NCI-H128 (cell line): ENCODE measurements around the gene ASPN.

Experiments
- DNase-seq: peaks from one replicate; lab custom pipeline; 2025; ENCODE audit not compliant: unreplicated experiment; lab: John Stamatoyannopoulos, UW

Gene ASPN

GRCh38 chr9:92506184-92506857, 24.0 kb upstream of the ASPN start:
- no peak for DNase-seq

GRCh38 chr9:92504881-92505280, 22.6 kb upstream of the ASPN start:
- no peak for DNase-seq

GRCh38 chr9:92503156-92503555, 20.9 kb upstream of the ASPN start:
- DNase-seq, result no peak

- no peak for DNase-seq
These were observed 19.5 kb upstream of the ASPN start for GRCh38 chr9:92501671-92502393.

GRCh38 chr9:92500725-92501124, 18.4 kb upstream of the ASPN start:
- DNase-seq, result no peak

- DNase-seq, result no peak
These were observed 17.4 kb upstream of the ASPN start for GRCh38 chr9:92499701-92500100.

- DNase-seq, result no peak
These were observed 14.3 kb upstream of the ASPN start for GRCh38 chr9:92496396-92497176.

- DNase-seq, result no peak
These were observed 12.6 kb upstream of the ASPN start for GRCh38 chr9:92494856-92495255.

- no peak for DNase-seq
These were observed 11.6 kb upstream of the ASPN start for GRCh38 chr9:92493749-92494387.

GRCh38 chr9:92492781-92493401, 10.6 kb upstream of the ASPN start:
- DNase-seq, result no peak

- no peak for DNase-seq
These were observed 6.6 kb upstream of the ASPN start for GRCh38 chr9:92488681-92489550.

GRCh38 chr9:92486371-92486770, 4.1 kb upstream of the ASPN start:
- no peak for DNase-seq

- DNase-seq, result no peak
These were observed 2.3 kb upstream of the ASPN start for GRCh38 chr9:92484563-92484962.

GRCh38 chr9:92483627-92484545, 1.6 kb upstream of the ASPN start:
- no peak for DNase-seq

- no peak for DNase-seq
These were observed 499 bp upstream of the ASPN start for GRCh38 chr9:92482805-92483204.

GRCh38 chr9:92480986-92481633, 1.2 kb downstream of the ASPN start:
- no peak for DNase-seq

GRCh38 chr9:92480291-92480771, 2.0 kb downstream of the ASPN start:
- DNase-seq, result no peak

GRCh38 chr9:92479346-92479745, 3.0 kb downstream of the ASPN start:
- DNase-seq, result no peak
